ENCODE measurements around the gene EIF5AL1.

Gene EIF5AL1

DNA sequence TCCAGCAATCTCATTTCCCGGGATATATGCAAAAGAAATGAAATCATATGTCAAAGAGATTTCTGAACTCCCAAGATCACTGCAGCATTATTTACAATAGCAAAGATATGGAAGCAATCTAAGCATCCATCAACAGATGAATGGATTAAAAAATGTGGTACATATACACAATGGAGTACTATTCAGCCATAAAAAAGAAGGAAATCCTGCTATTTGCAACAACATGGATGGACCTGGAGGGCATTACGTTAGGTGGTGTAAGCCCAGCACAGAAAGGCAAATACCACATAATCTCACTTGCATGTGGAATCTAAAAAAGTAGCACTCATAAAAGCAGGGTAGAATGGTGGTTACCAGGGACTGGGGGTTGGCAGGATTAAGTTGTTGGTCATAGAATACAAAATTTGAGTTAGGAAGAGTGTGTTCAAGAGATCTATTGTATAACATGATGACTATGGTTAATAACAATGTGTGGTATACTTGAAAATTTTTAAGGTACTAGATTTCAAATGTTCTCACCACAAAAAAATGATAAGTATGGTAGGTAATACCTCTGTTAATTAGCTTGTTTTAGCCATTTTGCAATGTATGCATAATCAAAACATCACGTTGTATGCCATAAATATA, 32.9 kb upstream of the EIF5AL1 start:
- Histone ChIP-seq H3K4me1 (ENCODE audit: insufficient read depth, low read length) (no peaks in the 10 kb centered on the region), H3K9ac (ENCODE audit: low read depth, low read length) (no peak overlapping the region), H3K9me3 (ENCODE audit: control insufficient read depth, insufficient read depth, low read length) (no peaks in the 10 kb centered on the region), H3K36me3 (ENCODE audit: insufficient read depth, low read length) (no peaks in the 10 kb centered on the region)

DNA sequence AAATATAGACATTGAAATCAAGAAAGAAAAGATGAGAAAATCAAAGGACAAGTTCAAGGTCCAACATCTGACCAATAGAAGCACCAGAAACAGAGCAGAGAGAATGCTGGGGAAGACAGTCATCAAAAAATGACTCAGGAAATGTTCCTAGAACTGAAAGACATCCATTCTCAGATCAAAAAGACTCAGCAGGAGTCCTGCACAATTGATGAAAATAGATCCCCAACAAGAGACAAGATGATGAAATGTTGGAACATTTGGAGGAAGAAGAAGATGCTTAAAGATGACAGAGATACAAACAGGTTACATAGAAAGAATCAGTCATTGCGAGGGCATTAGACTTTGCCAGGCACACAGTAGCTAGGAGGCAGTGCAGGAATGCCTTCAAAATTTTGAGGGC, 30.0 kb upstream of the EIF5AL1 start:
- H3K4me1 ChIP-seq (ENCODE audit: insufficient read depth, low read length), result no peaks in the 10 kb centered on the region
- no peaks in the 10 kb centered on the region for H3K36me3 ChIP-seq (ENCODE audit: insufficient read depth, low read length)
- H3K9ac ChIP-seq (ENCODE audit: low read depth, low read length), result no peak overlapping the region
- no peaks in the 10 kb centered on the region for H3K9me3 ChIP-seq (ENCODE audit: control insufficient read depth, insufficient read depth, low read length)

DNA sequence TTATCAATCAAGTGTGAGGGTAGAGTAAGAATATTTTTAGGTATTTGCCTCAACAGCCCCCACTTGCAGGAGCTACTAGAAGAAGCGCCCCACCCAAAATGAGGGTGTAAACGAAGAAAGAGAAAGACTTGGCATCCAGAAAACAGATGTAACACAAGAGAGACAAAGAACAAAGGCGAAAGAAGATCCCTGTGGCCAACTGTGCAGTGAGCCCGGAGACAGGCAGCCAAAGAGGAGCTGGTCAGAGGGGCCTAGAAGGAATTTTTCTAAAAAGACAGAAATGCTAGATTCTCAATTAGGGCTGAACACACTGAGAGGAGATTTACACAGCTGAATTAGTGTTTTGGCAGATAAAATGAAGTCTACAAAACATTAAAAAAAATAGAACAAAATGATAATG, 29.6 kb upstream of the EIF5AL1 start:
- H3K4me1 ChIP-seq (ENCODE audit: insufficient read depth, low read length), result peaks cover under 1% of the 10 kb centered on the region
- no peaks in the 10 kb centered on the region for H3K9me3 ChIP-seq (ENCODE audit: control insufficient read depth, insufficient read depth, low read length)
- no peak overlapping the region for H3K9ac ChIP-seq (ENCODE audit: low read depth, low read length)
- no peaks in the 10 kb centered on the region for H3K36me3 ChIP-seq (ENCODE audit: insufficient read depth, low read length)

DNA sequence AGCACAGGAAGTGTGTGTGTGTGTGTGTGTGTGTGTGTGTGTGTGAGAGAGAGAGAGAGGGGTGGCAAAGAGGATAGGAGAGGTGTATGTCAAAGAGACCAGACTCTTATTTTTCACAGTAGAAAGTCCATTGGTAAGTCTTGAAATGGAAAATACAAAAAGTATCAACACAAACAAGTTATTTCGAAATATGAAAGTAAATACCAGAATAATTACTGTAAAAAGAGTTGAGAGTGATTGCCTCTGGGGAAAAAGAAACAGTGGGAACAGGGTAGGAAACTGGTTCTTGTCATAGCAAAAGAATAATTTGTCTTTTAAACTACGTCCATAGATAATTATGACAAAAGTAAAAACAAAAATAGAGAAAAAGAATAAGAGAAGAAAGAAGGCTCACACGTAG, 29.0 kb upstream of the EIF5AL1 start:
- Histone ChIP-seq H3K36me3 (ENCODE audit: insufficient read depth, low read length) (no peaks in the 10 kb centered on the region), H3K4me1 (ENCODE audit: insufficient read depth, low read length) (peaks cover 6% of the 10 kb centered on the region), H3K9ac (ENCODE audit: low read depth, low read length) (no peak overlapping the region)

DNA sequence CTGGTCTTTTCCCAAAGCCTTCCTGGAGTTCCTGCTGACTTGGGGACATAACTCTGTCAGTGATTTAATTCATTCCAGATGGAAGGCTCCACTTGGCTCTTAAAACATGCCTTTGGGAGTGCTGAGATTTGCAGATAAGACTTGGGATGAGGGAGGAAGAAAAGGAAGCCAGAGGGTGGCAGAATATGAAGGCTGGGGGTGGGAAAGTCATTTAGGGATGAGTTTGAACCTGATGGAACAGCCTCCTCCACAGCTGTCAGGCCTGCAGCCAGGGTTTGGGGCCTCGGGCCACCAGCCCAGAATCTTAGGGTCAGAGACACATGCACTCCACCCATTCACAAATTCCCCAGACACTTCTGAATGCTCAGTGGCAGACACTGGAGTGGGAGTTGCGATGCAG, 28.4 kb upstream of the EIF5AL1 start:
- Histone ChIP-seq H3K9me3 (ENCODE audit: control insufficient read depth, insufficient read depth, low read length) (no peaks in the 10 kb centered on the region), H3K4me1 (ENCODE audit: insufficient read depth, low read length) (peaks cover 11% of the 10 kb centered on the region), H3K36me3 (ENCODE audit: insufficient read depth, low read length) (no peaks in the 10 kb centered on the region), H3K9ac (ENCODE audit: low read depth, low read length) (no peak overlapping the region)

More for the DNA sequence above, 29.0 kb upstream of the EIF5AL1 start:
- no peaks in the 10 kb centered on the region for H3K9me3 ChIP-seq (ENCODE audit: control insufficient read depth, insufficient read depth, low read length)

DNA sequence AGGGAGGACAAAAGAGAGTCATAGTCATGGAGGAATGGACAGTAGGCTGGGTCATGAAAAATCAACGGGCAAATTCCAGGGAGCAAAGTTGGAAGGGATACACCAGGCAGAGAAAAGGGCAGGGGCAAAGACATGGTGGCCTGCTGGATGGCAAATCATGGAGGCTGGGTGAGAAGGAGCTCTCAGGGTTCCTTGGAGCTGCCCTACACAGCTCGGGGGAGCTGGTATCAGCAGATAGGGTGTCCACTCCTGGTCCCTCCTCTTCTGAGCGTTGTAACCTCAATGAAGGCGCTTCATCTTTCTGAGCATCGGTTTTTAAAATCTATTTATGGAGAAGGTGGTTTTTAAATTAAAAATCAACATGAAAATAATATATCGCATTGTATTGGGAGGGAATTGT, 27.9 kb upstream of the EIF5AL1 start:
- Histone ChIP-seq H3K4me1 (ENCODE audit: insufficient read depth, low read length) (peaks cover 11% of the 10 kb centered on the region), H3K9ac (ENCODE audit: low read depth, low read length) (no peak overlapping the region), H3K9me3 (ENCODE audit: control insufficient read depth, insufficient read depth, low read length) (no peaks in the 10 kb centered on the region), H3K36me3 (ENCODE audit: insufficient read depth, low read length) (no peaks in the 10 kb centered on the region)

DNA sequence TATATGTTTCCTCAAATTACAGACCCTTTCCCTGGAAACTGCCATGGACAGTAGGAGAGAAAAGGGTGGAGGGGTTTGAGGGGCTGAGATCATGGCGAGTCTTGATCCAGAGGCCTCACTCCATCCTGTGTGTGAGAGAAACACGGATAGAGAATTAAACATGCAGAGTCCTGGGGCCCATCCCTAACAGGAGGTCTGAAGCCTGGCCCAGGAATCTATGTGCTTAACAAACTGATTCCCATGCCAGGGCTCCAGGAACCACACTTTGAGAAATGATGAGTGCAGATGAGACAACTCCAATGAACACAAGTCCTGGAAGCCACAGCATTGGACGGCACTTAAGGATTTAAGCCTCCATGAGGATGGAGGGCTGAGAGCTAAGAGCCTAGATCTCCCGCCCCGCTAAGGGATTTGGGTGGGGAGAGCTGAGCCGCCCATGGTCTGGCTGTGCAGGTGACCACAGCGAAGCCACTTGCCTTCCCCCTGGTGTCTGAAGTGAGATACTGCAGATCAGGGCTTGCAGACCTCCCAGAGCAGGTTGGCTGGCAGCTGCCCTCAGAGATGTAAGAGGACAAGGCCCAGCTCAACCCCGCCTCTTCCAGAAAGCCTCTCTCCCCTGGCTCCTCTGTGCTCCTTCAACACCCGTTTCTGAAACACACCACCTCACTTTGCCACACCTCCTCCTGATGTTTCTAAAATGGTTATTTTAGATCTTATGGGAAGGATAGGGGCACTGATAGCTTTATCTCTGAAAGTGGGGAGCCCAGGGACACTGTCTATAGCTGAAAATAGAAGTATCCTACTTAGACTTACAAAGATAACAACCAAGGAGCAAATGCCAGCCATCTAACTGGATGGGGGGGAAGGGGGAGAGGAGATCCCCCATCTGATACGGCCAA, 24.8 kb upstream of the EIF5AL1 start:
- no peaks in the 10 kb centered on the region for H3K36me3 ChIP-seq (ENCODE audit: insufficient read depth, low read length)
- no peak overlapping the region for H3K9ac ChIP-seq (ENCODE audit: low read depth, low read length)
- peaks cover 14% of the 10 kb centered on the region for H3K4me1 ChIP-seq (ENCODE audit: insufficient read depth, low read length)
- no peaks in the 10 kb centered on the region for H3K9me3 ChIP-seq (ENCODE audit: control insufficient read depth, insufficient read depth, low read length)

DNA sequence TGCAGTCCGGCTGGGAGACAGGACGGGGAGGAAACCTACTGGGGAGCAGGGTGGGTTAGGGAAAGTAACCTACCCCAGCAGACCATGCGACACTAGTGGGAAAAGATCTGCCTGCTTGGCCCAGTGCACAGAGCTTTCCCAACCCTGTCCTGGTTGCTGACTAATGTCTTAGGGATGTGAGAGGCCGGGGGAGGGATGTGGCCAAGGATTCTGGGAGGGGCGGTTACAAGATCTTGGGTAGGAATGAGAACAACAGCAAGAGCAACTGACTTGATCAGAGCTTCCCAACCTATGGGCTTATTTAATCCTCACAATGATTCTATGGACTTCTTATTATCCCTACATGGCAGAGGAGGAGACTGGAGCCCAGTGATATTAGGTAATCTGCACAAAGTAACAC, 24.0 kb upstream of the EIF5AL1 start:
- no peak overlapping the region for H3K9ac ChIP-seq (ENCODE audit: low read depth, low read length)
- peaks cover 14% of the 10 kb centered on the region for H3K4me1 ChIP-seq (ENCODE audit: insufficient read depth, low read length)
- H3K36me3 ChIP-seq (ENCODE audit: insufficient read depth, low read length), result no peaks in the 10 kb centered on the region
- H3K9me3 ChIP-seq (ENCODE audit: control insufficient read depth, insufficient read depth, low read length), result no peaks in the 10 kb centered on the region

DNA sequence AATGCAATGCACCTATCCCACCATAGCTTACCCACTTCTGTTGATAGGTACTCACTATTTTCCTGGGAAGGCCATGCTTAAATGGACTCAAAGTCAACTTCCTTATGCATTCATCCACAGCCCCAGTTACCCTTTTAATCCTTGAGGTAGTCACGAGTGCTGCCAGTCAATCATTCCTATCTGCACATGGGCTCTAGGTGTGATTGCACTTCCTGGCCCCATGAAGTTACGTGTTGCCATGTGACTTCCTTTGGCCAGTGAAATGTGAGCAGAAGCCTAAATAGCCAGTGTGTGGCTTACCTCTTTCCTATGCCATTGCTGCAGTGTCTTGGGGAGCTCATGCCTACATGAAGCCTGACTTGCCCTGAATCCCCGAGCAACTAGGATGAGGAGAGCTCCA, 23.5 kb upstream of the EIF5AL1 start:
- Histone ChIP-seq H3K36me3 (ENCODE audit: insufficient read depth, low read length) (no peaks in the 10 kb centered on the region), H3K9me3 (ENCODE audit: control insufficient read depth, insufficient read depth, low read length) (no peaks in the 10 kb centered on the region), H3K4me1 (ENCODE audit: insufficient read depth, low read length) (peaks cover 14% of the 10 kb centered on the region), H3K9ac (ENCODE audit: low read depth, low read length) (no peak overlapping the region)

DNA sequence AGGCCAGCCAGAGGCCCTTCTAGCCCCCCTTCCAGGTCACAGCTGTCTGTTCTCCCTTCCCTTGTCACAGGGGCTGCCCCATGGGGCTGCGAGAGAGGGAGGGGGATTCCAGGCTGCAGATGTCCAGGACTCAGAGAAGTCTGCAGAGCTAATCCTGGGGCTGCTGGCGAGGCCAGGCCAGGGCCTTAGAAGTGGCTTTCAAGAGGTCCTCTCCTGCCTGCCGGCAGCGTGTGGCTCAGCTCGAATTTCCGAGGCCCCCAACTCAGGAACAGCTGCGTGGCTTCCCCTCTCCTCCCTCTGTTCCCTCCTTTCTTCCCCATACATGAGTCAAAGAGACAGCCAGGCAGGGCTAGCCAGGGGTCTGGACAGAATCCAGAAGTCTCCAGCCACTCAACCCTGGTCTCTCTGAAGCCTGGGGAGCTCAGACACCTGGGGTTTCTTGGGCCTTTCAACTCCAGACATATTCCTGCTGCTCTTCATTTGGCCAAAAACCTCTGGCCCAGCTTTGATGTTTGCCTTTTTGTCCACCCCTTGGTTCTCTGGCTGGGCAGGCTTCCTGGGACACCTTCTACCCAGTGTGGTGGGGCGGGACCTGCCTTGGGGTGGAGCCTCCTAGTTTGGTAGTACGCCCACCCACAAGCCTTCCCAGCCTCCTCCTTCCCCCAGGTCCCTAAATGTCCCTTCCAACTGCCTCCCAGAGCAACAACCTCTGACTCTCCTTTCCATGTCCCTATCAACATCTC, 21.8 kb upstream of the EIF5AL1 start:
- peaks cover 14% of the 10 kb centered on the region for H3K4me1 ChIP-seq (ENCODE audit: insufficient read depth, low read length)
- no peaks in the 10 kb centered on the region for H3K36me3 ChIP-seq (ENCODE audit: insufficient read depth, low read length)
- no peak overlapping the region for H3K9ac ChIP-seq (ENCODE audit: low read depth, low read length)

DNA sequence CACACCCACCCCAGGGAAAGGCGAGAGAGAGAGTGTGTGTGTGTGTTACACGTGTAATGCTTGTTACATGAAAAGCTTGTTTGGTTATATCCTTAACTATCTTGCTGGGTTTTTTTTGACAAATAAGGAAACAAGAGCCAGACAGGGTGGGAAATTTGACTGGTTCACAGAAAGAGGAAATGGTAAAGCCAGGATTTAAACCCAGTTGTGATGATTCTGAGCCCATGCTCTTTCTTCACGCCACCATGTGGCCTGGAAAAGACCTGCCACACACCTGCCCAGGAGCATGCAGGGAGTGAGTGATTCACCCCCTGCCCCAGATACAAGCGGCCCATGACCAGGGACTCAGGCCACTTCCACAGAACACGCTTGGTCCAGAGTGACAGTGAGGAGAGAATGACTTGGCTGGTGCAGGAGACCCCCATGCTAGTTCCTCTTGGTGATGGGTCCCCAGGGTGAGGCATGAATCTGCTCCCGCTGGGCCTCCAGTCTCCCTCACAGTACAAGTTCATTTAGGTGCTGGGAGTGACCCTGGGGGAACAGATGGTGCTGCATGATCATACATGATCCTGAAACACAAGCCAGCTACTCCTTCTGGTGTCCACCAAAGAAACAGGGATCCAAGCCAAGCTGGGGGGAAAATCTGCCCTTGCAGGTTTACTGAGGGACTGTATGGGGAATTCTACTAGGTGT, 21.0 kb upstream of the EIF5AL1 start:
- Histone ChIP-seq H3K9ac (ENCODE audit: low read depth, low read length) (no peak overlapping the region), H3K4me1 (ENCODE audit: insufficient read depth, low read length) (peaks cover 14% of the 10 kb centered on the region), H3K36me3 (ENCODE audit: insufficient read depth, low read length) (no peaks in the 10 kb centered on the region), H3K9me3 (ENCODE audit: control insufficient read depth, insufficient read depth, low read length) (no peaks in the 10 kb centered on the region)

More for the DNA sequence above, 21.8 kb upstream of the EIF5AL1 start:
- no peaks in the 10 kb centered on the region for H3K9me3 ChIP-seq (ENCODE audit: control insufficient read depth, insufficient read depth, low read length)

DNA sequence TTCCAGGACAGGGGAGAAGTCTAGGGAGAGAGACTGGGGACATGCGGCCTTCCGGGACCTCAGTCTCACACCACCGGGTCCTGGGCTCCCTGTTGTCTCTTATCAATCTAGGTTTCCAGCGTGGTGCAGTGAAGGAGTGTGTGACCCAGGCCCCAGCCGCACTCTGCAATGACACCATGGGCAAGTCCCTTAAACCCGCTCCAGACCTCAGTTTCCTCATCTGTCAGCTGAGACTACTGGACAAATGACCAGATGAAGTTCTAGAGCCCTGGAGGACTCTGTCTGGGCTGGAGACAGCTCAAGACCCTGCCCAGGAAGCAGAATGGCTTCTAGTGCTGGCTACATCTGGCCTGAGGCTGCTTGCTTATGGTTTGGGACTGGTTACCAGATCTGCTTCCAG, 20.1 kb upstream of the EIF5AL1 start:
- no peaks in the 10 kb centered on the region for H3K9me3 ChIP-seq (ENCODE audit: control insufficient read depth, insufficient read depth, low read length)
- no peaks in the 10 kb centered on the region for H3K36me3 ChIP-seq (ENCODE audit: insufficient read depth, low read length)
- peaks cover 14% of the 10 kb centered on the region for H3K4me1 ChIP-seq (ENCODE audit: insufficient read depth, low read length)
- H3K9ac ChIP-seq (ENCODE audit: low read depth, low read length), result no peak overlapping the region

DNA sequence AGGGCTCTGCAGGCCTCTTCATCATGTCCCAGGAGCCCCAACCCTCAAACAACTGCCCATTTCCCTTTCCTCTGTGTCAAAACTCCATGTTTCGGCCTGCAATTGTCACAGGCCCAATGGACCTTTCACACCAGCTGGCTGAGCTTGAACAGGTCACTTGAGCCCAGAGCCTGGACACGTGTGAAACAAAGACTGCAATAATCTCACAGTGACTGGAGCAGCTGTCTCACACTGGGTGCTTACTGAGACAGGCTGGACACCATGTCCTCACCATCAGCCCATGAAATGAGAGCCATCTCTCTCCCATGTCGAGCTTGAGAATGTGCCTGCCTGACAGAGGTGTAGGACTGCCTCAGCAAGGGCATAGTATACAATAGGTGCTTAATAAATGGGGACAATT, 19.5 kb upstream of the EIF5AL1 start:
- Histone ChIP-seq H3K36me3 (ENCODE audit: insufficient read depth, low read length) (no peaks in the 10 kb centered on the region), H3K4me1 (ENCODE audit: insufficient read depth, low read length) (peaks cover 12% of the 10 kb centered on the region), H3K9ac (ENCODE audit: low read depth, low read length) (no peak overlapping the region), H3K9me3 (ENCODE audit: control insufficient read depth, insufficient read depth, low read length) (no peaks in the 10 kb centered on the region)

DNA sequence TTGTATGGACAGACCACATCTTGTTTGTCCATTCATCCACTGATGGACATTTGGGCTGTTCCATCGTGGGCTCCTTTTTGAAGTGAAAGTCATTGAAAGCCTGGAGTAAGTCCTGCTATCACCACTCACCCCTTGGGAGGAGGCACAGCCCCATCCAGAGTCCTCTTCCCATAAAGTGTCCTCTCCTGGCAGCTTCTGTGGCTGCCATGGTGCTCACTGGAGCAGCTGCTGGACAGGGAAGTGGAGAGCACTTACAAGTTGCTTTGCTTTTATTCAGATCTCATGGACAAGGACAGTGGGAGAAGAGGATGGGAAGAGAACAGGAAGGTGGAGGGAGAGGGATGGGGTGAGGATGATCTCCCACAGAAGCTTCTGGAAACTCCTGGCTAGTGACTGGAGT, 18.5 kb upstream of the EIF5AL1 start:
- Histone ChIP-seq H3K9me3 (ENCODE audit: control insufficient read depth, insufficient read depth, low read length) (no peaks in the 10 kb centered on the region), H3K9ac (ENCODE audit: low read depth, low read length) (no peak overlapping the region), H3K4me1 (ENCODE audit: insufficient read depth, low read length) (peaks cover 3% of the 10 kb centered on the region; the same call in 1 of the 2 replicates), H3K36me3 (ENCODE audit: insufficient read depth, low read length) (no peaks in the 10 kb centered on the region)
